HTR-8/SVneo (cell line): ENCODE measurements around the gene OR11G2.
"Not testable (repeated sequence)": the region's sequence is repeated elsewhere in the genome, so short reads cannot be mapped to it uniquely, and the experiment has no call there.

ENCODE experiments used
- DNase-seq: peaks from one replicate; pipeline ENCODE4 v3.0.0; 2011; ENCODE audit warnings: low spot score, mixed read lengths; ENCODE audit not compliant: insufficient read length
- FAIRE-seq: peaks from 2 replicates; lab custom pipeline; 2011; peaks lifted over from hg19 to GRCh38; lab: Jason Lieb, UNC

Gene OR11G2, protein sequence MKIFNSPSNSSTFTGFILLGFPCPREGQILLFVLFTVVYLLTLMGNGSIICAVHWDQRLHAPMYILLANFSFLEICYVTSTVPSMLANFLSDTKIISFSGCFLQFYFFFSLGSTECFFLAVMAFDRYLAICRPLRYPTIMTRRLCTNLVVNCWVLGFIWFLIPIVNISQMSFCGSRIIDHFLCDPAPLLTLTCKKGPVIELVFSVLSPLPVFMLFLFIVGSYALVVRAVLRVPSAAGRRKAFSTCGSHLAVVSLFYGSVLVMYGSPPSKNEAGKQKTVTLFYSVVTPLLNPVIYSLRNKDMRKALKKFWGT

DNA sequence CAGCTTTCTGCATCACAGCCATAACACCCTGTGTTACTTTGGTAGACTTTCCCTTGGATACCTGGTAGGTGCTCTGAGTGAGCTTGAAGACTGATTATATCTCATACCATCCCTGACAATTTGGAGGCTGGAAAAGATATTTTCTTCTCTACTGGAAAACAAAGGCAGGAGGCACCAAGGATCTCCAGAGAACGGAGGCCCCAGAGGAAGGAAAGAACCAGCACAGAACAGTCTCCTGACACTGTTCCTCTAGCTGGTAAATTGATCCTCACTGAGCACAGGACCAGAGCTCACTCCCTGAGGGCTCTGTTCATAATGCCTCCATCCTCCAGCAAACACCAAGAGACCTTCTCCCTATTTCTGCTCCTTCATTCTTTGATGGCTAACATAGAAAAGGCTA lies at the start of gene OR11G2:
OR11G2 (plus strand) TSS at position 301 of the 400 bp plus-strand sequence. CDS start 6,542 bp downstream, outside the sequence.
- DNase-seq (no peak), FAIRE-seq (no peak)

DNA sequence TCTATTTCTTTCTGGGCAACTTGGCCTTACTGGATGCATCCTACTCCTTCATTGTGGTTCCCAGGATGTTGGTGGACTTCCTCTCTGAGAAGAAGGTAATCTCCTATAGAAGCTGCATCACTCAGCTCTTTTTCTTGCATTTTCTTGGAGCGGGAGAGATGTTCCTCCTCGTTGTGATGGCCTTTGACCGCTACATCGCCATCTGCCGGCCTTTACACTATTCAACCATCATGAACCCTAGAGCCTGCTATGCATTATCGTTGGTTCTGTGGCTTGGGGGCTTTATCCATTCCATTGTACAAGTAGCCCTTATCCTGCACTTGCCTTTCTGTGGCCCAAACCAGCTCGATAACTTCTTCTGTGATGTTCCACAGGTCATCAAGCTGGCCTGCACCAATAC lies 46.8 kb upstream of the OR11G2 start:
- no peak for DNase-seq
- no peak for FAIRE-seq

DNA sequence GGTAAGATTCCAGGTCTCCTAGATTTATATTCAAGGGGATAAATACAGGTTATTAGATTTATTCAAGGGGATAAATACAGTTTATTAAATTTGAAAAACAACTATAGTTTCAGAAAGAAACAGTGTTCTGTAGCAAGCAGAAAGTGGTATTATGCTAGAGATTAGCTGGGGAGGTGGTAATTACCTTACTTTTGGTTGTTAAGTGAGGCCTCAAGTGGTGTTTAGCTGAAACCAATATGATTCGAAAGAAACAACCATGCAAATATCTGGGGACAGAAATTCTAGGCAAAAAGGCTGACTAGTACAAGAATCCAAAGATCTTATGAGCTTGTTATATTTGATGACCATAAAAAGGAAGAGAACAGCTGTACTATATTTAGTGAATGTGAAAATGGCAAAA lies 45.9 kb upstream of the OR11G2 start:
- FAIRE-seq (no peak), DNase-seq (no peak)

DNA sequence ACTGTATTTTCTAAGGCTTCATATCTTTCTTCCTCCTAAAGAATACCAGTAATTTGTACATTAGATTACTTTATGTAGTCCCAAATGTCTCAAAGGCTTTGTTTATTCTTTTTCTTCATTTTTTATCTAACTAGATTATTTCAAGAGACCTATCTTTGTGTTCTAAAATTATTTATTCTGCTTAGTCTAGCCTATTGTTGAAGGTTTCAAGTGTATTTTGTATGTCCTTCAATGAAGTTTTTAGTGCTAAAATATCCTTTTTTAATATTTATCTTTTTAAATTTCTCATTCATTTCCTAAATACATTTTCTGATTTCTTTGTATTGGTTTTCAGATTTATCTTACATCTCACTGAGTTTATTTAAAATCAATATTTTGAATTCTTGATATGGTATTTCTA lies 26.2 kb upstream of the OR11G2 start:
- DNase-seq (no peak), FAIRE-seq (no peak)

DNA sequence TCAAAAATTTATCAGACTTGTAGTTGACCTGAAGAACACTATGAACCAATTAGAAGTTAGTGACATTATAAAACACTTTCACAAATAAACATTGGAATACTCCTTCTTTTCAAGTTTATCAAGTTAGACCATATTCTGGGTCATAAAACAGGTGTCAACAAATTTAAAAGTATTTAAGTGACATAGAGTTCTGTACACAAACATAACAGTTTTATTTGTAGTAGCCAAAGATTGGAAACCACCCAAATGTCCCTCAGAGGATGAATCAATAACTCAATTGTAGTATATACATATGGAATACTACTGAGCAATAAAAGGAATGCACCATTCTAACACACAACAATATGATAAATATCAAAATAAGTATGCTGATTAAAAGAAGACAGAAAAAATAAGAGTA lies 23.6 kb upstream of the OR11G2 start:
- FAIRE-seq (no peak), DNase-seq (no peak)

DNA sequence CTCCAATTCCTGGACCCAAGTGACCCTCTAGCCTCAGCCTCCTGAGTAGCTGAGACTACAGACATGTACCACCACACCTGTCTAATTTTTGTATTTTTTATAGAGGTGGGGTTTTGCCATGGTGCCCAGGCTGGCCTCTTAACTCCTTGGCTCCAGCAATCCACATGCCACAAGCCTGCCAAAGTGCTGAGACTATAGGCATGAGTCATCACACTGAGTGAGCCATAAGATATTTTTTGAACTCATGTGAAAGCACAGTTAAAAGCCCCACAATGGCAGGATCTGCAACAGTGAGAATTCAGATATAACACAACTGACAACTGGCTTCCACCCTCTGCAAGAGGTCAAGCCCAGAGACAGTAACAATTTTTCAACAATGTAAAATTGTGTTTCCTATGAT lies 20.8 kb upstream of the OR11G2 start:
- FAIRE-seq: not testable (repeated sequence)

DNA sequence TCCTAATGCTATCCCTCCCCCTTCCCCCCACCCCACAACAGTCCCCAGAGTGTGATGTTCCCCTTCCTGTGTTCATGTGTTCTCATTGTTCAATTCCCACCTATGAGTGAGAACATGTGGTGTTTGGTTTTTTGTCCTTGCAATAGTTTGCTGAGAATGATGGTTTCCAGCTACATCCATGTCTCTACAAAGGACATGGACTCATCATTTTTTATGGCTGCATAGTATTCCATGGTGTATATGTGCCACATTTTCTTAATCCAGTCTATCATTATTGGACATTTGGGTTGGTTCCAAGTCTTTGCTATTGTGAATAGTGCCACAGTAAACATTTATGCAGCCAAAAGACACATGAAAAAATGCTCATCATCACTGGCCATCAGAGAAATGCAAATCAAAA lies 16.5 kb upstream of the OR11G2 start:
- FAIRE-seq, DNase-seq: not testable (repeated sequence)

More for the DNA sequence above, 20.8 kb upstream of the OR11G2 start:
- not testable (repeated sequence) for DNase-seq

DNA sequence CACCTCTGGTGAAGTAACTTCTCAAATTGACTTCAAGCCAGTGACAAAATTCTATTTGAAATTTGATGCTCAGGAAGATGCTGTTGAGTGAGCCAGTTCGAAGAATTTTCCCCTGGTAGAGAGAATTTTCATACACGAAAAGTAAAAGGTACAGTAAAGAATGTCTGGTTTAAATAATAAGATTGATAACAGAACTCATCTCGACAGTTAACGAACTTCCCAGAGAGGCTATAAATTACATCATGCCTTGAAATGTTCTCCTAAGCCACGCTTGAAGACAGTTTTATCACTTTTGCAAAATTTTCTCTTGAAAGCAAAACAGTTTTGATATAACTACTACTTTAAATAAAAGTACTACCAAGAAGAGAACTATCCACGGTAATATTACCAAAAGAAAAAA lies 14.4 kb upstream of the OR11G2 start:
- no peak for DNase-seq
- FAIRE-seq: no peak

DNA sequence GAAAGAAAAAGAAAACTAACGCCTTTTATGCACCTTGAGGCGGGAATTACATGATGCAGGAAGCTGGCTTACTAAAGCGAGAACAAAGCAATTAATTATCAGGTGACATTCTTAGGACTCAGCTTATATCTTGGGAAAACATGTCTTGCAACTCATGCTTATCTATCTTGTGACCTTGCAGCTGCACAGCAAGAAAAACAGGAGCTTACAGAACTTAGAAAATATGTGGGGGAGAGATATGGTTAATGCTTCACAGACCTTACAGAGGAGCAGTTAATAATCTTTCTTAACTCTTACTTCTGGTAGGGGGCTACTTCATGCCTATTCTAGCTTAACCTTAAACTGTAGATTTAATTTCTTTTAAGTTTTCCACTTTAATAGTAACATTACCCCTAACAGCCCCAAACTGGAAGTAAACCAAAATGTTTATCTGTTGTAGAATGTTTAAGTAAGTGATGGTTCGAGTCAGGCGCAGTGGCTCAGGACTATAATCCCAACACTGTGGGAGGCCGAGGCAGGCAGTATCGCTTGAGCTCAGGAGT lies 13.2 kb upstream of the OR11G2 start:
- no peak for DNase-seq
- FAIRE-seq: no peak

DNA sequence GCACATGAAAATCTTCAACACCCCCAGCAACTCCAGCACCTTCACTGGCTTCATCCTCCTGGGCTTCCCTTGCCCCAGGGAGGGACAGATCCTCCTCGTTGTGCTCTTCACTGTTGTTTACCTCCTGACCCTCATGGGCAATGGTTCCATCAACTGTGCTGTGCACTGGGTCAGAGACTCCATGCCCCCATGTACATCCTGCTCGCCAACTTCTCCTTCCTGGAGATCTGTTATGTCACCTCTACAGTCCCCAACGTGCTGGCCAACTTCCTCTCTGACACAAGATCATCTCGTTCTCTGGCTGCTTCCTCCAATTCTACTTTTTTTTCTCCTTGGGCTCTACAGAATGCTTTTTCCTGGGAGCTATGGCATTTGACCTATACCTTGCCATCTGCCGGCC lies 11.5 kb upstream of the OR11G2 start:
- FAIRE-seq: no peak
- DNase-seq: no peak

DNA sequence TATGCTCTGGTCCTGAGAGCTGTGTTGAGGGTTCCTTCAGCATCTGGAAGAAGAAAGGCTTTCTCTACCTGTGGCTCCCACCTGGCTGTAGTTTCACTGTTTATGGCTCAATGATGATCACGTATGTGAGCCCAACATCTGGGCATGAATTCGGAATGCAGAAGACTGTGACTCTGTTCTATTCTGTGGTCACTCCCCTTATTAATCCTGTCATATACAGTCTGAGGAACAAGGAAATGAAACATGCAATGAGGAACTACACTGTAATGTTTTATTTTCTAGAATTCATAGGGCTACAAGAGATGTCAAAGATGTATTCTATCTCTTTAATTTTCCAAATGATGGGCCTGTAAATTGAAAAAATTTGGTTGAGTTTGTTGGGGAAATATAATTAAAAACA lies 10.8 kb upstream of the OR11G2 start:
- FAIRE-seq: no peak

DNA sequence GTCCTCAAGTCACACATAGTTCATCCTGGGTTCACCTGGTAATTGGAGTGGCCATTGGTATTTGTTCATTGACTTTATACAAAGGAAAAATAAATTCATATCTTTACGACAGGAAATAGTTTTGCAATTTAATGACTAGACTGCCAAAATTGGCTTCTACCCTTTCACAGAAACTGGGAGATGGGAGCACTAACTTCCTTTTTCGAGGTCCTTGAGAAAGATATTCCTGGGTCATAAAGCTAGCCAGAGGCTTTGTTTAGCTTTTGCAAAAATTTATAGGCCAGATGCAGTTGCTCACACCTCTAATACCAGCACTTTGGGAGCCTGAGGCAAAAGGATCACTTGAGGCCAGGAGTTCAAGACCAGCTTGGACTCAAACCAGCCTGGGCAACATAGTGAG lies 10.2 kb upstream of the OR11G2 start:
- FAIRE-seq (no peak), DNase-seq (no peak)

More for the DNA sequence above, 10.8 kb upstream of the OR11G2 start:
- no peak for DNase-seq

DNA sequence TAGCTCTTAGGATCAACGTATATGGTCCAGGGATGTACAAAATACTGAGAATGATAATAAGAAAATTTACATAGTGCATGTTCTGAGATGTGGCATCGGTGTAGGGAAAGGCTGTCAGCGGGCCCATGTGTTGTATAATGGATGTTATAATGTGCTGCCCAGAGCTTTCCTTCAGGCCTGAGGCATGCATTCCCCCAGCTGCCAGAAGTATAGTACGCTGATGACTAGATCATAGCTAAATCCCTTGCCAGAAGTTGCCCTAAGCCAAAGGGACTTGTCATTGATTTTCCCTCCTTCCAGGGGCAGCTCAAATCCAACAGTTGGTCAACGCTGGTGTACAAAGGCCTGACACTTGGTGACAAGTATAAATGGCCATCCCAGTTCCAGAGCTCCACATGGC lies 6.5 kb upstream of the OR11G2 start:
- no peak for FAIRE-seq
- no peak for DNase-seq

DNA sequence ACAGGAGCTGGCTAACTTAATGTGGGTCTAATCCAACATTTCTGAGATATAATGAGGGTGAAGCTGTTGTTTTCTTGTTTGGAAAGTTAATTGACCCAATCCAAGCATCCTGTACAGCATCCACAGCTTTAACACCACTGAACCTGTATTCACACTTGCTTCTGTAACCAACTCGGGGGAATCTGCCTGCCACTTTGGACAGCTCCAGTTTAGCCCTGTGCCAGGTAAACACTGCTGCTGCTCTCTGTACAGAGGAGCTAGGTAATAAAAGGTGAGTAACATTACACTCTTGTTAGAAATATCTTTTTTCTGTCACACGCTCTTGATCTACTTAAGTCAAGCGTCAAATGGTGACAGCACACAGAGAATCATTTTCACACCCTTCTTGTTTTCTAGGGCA lies 700 bp downstream of the OR11G2 start:
- DNase-seq (no peak), FAIRE-seq (no peak)

DNA sequence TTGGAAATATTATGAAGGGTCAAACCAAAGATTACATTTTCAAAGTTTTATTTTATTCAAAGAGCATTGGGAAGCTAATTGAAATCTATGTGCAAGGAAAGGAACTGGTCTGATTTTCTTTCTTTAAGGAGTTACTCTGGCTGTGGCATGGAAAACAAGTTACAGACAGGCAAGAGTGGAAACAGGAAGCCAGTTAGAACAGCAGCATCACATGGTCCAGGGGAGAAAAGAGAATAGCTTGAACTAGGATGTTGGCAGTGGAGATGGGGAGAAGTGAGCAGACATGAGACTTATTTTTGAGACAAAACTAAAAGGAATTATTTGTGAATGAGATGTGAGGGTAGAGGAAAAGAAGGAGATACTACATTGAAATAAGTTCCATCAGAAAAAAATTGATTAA lies 3.4 kb downstream of the OR11G2 start:
- no peak for FAIRE-seq
- DNase-seq: no peak

DNA sequence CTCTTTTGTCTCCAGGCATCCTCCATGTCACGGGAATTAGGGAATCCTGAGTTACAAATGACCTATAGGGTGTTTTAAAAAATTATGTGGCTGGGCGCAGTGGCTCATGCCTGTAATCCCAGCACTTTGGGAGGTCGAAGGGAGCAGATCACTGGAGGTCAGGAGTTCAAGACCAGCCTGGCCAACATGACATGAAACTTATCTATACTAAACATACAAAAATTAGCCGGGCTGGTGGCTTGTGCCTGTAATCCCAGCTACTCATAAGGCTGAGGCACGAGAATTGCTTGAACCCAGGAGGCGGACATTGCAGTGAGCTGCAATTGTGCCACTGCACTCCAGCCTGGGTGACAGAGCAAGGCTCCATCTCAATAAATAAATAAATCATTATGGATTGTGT lies 4.5 kb downstream of the OR11G2 start:
- not testable (repeated sequence) for FAIRE-seq, DNase-seq

DNA sequence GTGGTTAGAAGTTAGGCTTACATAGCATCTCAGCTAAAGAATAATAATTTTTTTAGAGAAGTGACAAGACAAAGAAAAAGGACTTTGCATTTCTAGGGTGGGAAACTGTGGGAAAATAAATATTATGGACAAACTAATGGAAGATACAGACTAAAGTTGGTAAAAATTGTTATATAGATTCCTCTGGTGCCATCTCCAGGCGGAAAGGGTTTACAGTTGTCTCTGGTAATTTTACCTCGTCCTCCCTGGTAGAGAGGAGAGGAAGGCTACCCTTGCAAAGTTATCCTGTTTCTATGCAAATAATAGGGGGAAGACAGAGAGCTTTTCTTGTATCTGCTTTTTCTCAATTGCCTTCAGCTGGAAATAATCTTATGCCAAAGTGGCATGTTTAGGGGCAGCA lies 5.2 kb downstream of the OR11G2 start:
- DNase-seq (no peak), FAIRE-seq (no peak)

DNA sequence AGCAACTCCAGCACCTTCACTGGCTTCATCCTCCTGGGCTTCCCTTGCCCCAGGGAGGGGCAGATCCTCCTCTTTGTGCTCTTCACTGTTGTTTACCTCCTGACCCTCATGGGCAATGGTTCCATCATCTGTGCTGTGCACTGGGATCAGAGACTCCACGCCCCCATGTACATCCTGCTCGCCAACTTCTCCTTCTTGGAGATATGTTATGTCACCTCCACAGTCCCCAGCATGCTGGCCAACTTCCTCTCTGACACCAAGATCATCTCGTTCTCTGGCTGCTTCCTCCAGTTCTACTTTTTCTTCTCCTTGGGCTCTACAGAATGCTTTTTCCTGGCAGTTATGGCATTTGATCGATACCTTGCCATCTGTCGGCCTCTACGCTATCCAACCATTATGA lies 6.8 kb downstream of the OR11G2 start:
- DNase-seq (no peak), FAIRE-seq (no peak)

DNA sequence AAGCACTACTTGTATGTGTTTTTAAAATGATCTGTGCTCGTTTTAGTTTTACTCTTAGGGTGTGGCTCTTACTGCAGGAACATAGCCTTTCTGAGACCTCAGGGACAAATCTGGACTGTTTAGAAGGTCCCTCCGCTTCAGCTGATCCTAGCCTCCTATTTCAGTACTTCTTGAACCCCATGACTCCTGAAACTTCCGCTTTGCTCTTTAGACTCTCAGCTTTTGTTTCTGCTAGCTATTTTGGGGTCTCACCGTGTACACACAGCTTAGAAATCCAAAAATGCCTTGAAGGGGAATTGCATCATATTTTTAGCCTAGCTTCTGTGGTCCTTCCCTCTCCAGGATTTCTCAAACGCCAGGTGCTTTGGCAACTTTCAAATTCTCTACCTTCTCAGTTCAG lies 8.3 kb downstream of the OR11G2 start:
- FAIRE-seq (no peak), DNase-seq (no peak)

DNA sequence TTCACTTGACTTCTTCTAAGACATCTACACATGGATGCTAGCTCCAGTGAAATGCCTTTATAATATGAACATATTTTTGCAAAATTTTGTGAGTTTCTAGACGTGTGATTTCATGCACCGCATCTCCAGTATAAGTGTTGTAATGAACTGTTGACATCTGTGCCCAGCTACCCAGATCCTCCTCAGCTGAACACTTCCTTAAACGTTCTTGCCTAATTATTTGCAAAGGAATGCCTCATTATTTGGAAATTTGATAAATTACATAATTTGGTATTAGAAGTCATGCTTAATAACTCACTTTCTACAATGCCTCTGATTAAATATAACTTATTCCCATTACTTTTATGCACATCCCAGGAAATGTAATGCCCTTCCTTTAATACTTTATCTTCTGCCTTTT lies 14.0 kb downstream of the OR11G2 start:
- FAIRE-seq: no peak

DNA sequence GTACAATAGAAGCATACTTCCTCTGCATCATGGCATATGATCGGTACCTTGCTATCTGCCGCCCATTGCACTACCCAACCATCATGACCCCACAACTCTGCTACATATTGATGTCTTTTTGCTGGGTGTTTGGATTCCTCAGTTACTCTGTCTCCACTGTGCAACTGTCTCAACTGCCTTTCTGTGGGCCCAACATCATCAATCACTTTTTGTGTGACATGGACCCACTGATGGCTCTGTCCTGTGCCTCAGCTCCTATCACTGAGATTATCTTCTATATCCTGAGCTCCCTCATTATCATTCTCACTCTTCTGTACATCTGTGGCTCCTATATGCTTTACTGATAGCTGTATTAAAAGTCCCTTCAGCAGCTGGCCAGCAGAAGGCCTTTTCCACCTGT lies 18.9 kb downstream of the OR11G2 start:
- FAIRE-seq (no peak), DNase-seq (no peak)

More for the DNA sequence above, 14.0 kb downstream of the OR11G2 start:
- DNase-seq: no peak

DNA sequence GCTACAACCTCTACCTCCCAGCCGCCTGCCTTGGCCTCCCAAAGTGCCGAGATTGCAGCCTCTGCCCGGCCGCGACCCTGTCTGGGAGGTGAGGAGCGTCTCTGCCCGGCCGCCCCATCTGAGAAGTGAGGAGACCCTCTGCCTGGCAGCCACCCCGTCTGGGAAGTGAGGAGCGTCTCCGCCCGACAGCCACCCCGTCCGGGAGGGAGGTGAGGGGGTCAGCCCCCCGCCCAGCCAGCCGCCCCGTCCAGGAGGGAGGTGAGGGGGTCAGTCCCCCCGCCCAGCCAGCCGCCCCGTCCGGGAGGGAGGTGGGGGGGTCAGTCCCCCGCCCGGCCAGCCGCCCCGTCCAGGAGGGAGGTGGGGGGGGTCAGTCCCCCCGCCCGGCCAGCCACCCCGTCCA lies 21.7 kb downstream of the OR11G2 start:
- DNase-seq, FAIRE-seq: not testable (repeated sequence)
